ENCODE results near the gene PTPN20.

PTPN20 gene

DNA sequence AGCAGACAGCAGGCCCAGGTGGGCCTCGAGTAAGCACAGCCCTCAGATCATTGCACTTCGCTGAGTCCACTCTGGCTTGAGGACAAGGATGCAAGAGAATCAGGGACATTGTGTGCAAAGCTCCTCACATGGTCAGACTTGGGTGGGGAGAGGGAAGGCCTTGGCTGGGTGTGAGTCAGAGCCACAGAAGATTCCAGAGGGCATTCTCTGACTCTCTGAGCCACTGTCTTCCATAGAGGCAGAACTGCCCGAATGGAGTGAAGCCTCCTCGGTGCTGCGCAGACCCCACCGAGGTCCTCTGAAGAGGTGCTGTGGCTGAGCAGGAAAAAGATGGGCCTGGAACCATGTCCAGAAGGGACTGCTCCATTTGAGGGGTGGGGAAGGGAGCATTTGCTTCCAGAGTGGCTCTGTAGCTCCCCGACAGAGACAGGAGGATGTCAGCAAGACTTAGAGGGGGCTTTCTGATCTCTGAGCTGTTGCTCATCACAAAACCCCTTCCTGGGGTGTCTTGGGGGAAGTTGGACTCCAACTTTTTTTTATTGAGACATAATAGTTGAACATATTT, 120.8 kb downstream of the PTPN20 start:
- Mint-ChIP-seq H3K36me3 (ENCODE audit: low read depth) (no peaks in the 10 kb centered on the region), H3K9me3 (no peaks in the 10 kb centered on the region), H3K27ac (no peak overlapping the region), H3K4me1 (ENCODE audit: low read depth) (no peaks in the 10 kb centered on the region), H3K4me3 (no peak overlapping the region), H3K27me3 (ENCODE audit: low read depth) (no peaks in the 10 kb centered on the region)

DNA sequence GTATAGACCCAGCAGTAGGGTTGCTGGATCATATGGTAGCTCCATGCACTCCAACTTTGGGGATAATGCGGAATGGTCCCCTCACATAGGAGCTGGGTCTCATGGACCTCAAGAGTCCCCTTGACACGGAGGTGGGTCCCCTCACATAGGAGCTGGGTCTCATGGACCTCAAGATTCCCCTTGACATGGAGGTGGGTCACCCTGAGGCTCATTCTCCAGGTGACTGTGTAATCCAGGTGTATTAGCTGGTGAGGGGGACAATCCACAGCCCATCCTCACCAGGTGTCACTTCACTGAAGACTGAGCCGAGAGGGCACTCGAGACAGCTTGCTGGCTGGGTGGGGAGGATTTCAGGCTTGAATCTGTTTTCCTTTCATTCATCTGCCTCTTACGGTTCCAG, 121.9 kb downstream of the PTPN20 start:
- Mint-ChIP-seq H3K9me3 (no peaks in the 10 kb centered on the region), H3K4me1 (ENCODE audit: low read depth) (no peaks in the 10 kb centered on the region), H3K27me3 (ENCODE audit: low read depth) (no peaks in the 10 kb centered on the region), H3K4me3 (no peak overlapping the region), H3K27ac (no peak overlapping the region), H3K36me3 (ENCODE audit: low read depth) (no peaks in the 10 kb centered on the region)

DNA sequence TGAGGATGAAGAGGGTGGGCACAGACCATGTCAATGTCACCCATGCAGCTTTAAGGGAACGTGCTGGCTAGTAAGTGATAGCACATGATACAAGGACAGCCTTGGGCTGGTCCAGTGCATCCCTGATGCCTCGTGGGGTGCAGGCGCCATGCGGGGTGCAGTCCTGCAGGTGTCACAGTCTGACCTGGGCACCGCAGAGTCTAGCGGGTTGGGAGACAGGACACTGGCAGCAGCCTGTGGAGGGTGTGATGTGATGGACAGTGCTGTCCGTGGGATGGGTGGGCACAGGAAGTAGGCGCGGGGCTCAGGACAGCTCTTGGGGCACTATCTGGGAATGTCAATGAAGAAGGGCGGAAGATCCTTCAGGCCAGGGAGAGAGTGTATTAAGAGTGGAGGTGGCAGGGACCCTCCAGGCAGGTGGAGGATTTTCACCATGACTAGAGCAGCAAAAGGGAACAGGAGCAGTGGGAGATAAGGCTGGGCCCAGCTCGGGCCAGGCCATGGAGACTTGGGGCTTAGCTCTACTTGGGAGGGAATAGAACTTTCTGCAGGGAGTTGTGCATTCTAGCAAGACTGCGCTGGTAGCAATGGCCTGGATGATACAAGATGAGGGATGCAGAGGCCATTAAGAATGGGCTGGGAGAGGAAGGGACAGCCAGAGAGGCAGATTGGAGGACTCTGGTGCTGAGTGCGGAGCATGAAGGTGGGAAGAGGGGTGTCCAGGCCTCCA, 122.5 kb downstream of the PTPN20 start:
- no peak overlapping the region for H3K27ac Mint-ChIP-seq
- H3K27me3 Mint-ChIP-seq (ENCODE audit: low read depth) = no peaks in the 10 kb centered on the region
- no peaks in the 10 kb centered on the region for H3K36me3 Mint-ChIP-seq (ENCODE audit: low read depth)
- H3K9me3 Mint-ChIP-seq = no peaks in the 10 kb centered on the region
- H3K4me3 Mint-ChIP-seq = no peak overlapping the region
- no peaks in the 10 kb centered on the region for H3K4me1 Mint-ChIP-seq (ENCODE audit: low read depth)

DNA sequence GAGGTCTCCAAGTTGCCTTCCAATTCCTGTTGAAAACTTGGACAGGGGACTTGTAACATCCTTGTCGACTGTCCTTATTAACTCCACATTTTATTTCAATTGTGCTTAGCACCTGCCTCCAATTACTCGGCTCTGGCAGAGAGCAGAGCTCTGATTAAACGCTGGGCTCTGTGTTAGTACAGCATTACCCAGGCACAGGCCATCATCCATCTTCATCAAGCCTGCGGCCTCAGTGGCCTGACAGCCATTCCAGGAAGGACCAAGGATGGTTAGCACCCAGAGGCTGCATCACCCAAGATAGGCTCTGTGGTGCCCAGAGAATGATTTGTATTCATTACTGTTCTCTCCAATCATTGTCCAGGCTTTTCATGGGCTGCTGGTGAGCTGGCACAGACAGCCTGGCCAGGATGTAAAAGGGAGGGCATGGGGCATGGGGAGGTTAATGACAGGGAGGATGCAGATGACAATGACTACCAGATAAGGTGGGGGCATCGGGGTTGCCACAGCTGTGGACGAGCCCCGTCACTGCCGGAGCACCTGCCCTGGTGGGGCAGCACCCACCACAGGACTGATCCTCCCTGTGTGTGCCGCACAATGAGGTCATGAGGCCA, 123.3 kb downstream of the PTPN20 start:
- Mint-ChIP-seq H3K4me1 (ENCODE audit: low read depth) (no peaks in the 10 kb centered on the region), H3K27ac (no peak overlapping the region), H3K9me3 (no peaks in the 10 kb centered on the region), H3K27me3 (ENCODE audit: low read depth) (no peaks in the 10 kb centered on the region), H3K4me3 (no peak overlapping the region), H3K36me3 (ENCODE audit: low read depth) (no peaks in the 10 kb centered on the region)

DNA sequence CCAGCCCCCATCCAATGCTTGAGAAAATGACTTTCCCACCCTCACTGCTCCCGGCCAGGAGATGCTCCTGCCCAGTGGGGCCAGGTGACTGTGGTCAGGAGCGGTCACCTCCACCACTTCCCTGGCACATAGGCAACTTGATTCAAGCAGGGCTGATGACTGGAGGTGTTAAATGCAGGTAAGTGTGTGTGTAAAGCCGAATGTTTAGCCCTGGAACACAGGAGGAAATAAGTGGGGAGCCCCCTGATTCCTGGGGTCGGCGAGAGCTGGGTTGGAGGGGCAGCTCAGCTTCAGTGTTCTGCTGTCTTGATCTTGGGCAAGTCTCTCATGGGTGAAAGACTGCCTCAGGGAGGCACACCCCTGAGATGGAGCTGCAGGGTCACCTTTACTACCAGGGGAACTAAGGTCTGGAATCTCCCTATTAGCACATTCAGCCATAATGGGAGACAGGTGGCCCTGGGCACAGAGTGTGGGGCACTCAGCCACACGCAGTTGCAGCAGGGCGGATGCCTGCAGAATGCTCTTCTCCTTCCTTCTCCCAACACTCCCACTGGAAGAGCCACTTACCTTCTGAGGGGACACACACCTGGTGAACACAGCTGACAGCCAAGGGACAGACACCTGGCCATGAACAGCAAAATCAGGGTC, 124.1 kb downstream of the PTPN20 start:
- no peaks in the 10 kb centered on the region for H3K4me1 Mint-ChIP-seq (ENCODE audit: low read depth)
- H3K27me3 Mint-ChIP-seq (ENCODE audit: low read depth) = no peaks in the 10 kb centered on the region
- no peaks in the 10 kb centered on the region for H3K36me3 Mint-ChIP-seq (ENCODE audit: low read depth)
- H3K9me3 Mint-ChIP-seq = no peaks in the 10 kb centered on the region
- no peak overlapping the region for H3K27ac Mint-ChIP-seq
- no peak overlapping the region for H3K4me3 Mint-ChIP-seq

DNA sequence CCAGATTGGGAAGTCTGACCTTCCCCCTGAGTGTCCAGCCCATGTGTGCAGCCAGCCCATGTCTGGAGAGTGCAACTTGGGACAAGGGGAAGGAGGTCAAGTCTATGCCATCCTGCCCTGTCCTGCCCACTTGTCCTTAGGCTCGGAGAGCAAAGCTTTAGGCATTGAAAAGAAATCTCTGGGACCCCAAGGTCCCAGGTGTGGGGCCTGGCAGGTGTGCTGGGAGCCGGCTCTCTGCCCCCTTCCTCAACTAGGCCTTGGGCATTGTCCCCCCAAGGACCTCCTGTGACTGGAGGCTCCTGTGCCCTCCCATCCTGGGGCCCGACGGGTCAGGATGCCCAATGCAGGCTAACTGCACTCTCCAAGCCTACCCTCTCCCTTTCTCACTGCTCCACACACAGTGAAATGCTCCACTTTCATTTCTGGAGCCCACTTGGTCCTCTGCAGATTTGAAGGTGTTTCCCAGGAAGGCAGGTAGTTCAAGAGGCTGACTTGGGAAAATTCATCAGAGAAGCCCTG, 124.7 kb downstream of the PTPN20 start:
- Mint-ChIP-seq H3K4me3 (no peak overlapping the region), H3K9me3 (no peaks in the 10 kb centered on the region), H3K4me1 (ENCODE audit: low read depth) (no peaks in the 10 kb centered on the region), H3K27ac (peak overlapping the region; percentile 33), H3K27me3 (ENCODE audit: low read depth) (no peaks in the 10 kb centered on the region), H3K36me3 (ENCODE audit: low read depth) (no peaks in the 10 kb centered on the region)

DNA sequence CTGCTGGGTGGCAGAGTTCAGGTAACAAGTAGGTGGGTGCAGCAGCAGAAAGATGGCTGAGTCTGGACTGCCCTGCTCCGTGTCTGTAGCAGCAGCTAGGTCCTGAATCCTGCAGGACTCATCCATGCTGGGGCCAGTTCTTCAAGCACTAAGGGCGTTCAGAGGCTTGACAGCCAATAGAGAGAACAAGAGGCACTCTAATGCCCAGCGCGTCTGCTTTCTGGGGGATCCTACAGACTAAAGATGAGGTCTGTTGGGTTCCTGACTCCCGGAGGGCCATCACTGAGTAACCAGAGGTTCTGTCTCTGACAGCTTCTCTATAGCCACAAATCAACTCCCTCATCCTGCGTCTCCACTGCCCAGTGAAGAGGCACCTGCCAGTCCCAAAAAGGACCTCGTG, 125.5 kb downstream of the PTPN20 start:
- H3K36me3 Mint-ChIP-seq (ENCODE audit: low read depth) = no peaks in the 10 kb centered on the region
- H3K27me3 Mint-ChIP-seq (ENCODE audit: low read depth) = no peaks in the 10 kb centered on the region
- H3K4me3 Mint-ChIP-seq = no peak overlapping the region
- no peaks in the 10 kb centered on the region for H3K9me3 Mint-ChIP-seq
- H3K4me1 Mint-ChIP-seq (ENCODE audit: low read depth) = no peaks in the 10 kb centered on the region
- no peak overlapping the region for H3K27ac Mint-ChIP-seq

DNA sequence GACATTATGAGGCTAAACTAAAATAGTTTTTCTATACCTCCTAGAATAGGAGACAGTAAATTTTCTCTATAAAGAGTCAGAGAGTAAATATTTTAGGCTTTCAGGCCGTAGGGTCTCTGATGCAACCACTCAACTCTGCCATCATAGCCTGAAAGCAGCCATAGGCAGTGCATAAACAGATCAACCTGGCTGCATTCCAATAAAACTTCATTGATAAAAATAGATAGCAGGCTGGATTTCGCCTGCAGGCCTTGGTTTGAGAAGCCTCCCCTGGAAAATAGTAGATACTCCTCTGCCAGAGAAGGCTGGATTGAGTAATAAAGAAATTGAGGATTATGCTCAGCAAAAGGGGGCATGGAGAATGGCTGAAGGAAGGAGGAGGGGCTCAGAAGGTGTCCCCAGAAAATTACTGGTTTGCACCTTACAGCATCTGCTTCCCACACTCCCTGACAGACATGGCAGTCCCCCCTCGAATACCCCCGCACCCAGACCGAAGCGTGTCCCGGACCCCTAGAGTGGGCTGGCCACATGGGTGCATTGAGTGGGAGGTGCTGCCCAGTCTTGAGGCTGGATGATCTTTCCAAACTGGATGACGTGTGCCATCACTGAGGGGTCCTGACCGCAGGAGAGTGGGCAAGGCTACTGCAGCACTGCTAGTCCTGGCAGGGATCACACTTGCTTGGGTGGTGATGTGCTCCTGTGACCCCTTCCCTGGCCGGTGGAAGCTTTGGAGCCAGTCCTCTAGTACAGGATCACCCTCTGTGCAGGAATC, 126.6 kb downstream of the PTPN20 start:
- H3K9me3 Mint-ChIP-seq = no peaks in the 10 kb centered on the region
- H3K4me1 Mint-ChIP-seq (ENCODE audit: low read depth) = no peaks in the 10 kb centered on the region
- H3K4me3 Mint-ChIP-seq = no peak overlapping the region
- no peak overlapping the region for H3K27ac Mint-ChIP-seq
- H3K36me3 Mint-ChIP-seq (ENCODE audit: low read depth) = no peaks in the 10 kb centered on the region
- no peaks in the 10 kb centered on the region for H3K27me3 Mint-ChIP-seq (ENCODE audit: low read depth)

DNA sequence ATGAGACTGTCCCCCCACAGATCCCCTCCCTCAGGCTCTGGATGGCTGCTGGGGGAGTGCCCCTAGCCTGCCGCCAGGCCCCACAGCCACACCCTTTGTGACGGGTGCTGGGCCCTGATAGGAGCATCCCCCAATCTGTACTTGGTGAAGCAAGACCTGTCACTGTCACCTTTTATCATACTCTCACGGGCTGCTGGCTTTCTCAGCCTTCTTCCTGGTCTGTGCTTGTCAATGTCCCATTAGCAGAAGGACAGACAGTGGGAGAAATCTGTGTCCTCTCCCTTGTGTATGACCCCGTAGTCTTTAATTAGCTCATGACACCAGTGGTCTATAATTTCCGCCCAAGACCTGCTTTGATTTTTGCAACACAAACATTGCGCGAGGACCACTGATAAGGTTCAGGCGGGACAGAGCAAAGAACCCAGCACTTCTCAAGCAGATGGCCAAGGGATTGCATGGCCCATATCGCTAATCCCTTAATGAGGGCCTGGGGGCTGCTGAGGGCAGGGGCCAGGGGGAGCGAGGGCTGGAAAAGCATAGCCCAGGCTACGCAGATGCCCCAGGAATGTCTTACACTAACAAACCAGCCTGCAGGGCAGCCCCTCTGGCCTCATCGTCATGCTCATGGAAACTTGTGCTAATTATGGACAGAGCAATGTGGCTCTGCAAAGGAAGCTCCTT, 127.8 kb downstream of the PTPN20 start:
- Mint-ChIP-seq H3K4me3 (no peak overlapping the region), H3K4me1 (ENCODE audit: low read depth) (no peaks in the 10 kb centered on the region), H3K9me3 (no peaks in the 10 kb centered on the region), H3K36me3 (ENCODE audit: low read depth) (no peaks in the 10 kb centered on the region), H3K27me3 (ENCODE audit: low read depth) (no peaks in the 10 kb centered on the region), H3K27ac (no peak overlapping the region)

DNA sequence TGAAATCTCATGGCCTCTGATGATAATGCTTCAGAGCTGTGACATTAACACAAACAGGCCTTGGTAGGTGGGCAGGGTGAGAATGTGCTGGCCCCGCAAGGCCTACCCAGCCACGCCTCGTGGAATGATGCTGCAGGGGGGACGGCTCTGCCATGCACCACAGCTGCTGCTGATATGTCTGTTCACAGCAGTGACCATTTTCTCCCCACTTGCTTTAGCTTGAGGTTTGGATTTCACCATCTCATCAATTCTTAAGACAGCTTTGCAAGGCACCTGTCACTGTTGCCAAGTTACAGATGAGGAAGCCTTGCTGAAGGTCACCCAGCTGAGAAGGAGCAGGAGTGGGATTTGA, 128.3 kb downstream of the PTPN20 start:
- Mint-ChIP-seq H3K9me3 (no peaks in the 10 kb centered on the region), H3K27me3 (ENCODE audit: low read depth) (no peaks in the 10 kb centered on the region), H3K4me3 (no peak overlapping the region), H3K36me3 (ENCODE audit: low read depth) (no peaks in the 10 kb centered on the region), H3K27ac (no peak overlapping the region), H3K4me1 (ENCODE audit: low read depth) (no peaks in the 10 kb centered on the region)

DNA sequence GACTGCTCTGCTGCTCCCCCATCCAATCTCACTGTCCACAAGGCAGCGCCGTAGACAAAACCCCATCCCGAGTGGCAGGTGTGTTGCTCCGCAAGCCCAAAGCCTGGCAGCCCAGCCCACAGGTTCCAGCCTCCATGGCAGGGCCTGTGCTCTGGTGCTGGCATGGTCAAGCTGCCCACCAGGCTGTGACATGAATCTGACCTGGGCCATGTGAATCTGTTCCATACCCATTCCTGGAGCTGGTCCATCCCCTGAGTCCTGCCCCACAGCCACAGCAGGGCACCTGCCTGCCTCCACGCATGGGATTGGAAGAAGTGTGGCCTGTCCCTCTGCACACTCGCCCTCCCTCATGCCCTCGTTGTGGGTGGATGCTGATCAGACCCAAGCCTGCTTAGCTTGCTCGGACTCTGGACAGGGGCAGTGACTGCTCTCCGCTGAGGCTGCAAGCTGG, 128.8 kb downstream of the PTPN20 start:
- Mint-ChIP-seq H3K4me3 (no peak overlapping the region), H3K9me3 (no peaks in the 10 kb centered on the region), H3K36me3 (ENCODE audit: low read depth) (no peaks in the 10 kb centered on the region), H3K27me3 (ENCODE audit: low read depth) (no peaks in the 10 kb centered on the region), H3K4me1 (ENCODE audit: low read depth) (no peaks in the 10 kb centered on the region), H3K27ac (no peak overlapping the region)

DNA sequence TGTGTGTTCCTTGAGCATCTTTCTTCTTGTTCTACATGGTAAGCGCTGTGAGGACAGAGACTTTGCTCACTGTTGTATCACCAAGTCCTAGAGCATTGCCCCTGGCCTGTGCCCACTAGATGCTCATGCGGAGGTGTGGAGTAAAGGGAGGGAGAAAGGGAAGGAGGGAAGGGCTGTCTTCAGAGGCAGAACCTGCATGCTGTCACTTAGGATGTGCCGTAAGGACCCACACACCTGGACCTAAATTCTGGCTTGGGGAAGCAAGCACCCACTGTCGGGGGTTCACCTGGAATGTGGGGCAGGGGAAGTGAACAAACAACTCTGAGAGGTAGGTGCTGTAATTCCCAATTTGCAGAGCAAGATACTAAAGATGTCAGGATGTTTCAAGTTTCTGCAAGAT, 129.5 kb downstream of the PTPN20 start:
- no peaks in the 10 kb centered on the region for H3K9me3 Mint-ChIP-seq
- no peak overlapping the region for H3K4me3 Mint-ChIP-seq
- no peaks in the 10 kb centered on the region for H3K27me3 Mint-ChIP-seq (ENCODE audit: low read depth)
- no peaks in the 10 kb centered on the region for H3K4me1 Mint-ChIP-seq (ENCODE audit: low read depth)
- H3K36me3 Mint-ChIP-seq (ENCODE audit: low read depth) = no peaks in the 10 kb centered on the region
- H3K27ac Mint-ChIP-seq = no peak overlapping the region

DNA sequence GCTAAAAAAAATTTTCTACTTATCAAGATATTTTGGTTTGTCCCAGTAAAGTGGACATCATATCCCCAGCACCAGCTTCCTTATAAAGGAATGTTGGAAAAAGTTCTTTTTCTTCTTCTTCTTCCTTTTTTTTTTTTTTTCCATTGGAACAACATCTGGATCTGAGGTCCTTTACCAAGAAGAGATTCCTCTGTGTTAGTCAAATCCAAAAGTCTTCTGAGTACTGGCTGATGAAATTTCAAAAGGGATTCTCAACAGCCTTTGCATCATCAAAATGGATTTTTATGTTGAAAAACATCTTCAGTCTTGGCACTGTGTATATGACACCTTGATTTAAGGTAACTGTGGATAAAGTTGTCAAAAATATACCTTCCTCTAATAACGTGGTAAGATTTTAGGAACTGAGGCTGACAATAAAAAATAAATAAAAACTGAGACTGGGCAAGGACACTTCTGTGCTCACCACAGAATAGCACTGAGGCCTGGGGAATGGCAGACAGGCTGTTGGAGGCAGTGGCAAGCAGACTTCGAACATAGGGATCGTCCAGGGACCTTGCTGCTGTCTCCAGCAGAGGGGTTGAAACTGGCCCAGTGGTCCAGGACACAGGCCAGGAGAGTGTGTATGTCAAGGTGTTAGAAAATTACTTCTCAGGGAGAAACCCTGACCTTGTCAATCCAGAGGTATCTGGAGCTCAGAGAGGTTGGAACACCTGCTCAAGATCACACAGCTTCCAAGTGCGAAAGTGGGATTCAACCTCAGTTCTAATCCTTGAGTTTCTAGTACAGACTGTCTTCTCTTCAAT, 130.4 kb downstream of the PTPN20 start:
- no peak overlapping the region for H3K27ac Mint-ChIP-seq
- H3K4me1 Mint-ChIP-seq (ENCODE audit: low read depth) = no peaks in the 10 kb centered on the region
- no peaks in the 10 kb centered on the region for H3K36me3 Mint-ChIP-seq (ENCODE audit: low read depth)
- no peaks in the 10 kb centered on the region for H3K27me3 Mint-ChIP-seq (ENCODE audit: low read depth)
- no peaks in the 10 kb centered on the region for H3K9me3 Mint-ChIP-seq
- H3K4me3 Mint-ChIP-seq = no peak overlapping the region

Measured in T-helper 1 cell treated with Interleukin-12 subunit alpha and Interleukin-12 subunit beta and Interleukin-4 antibody, amounts not matched to agents 30 μg/mL and 1 μg/mL, for 36 hours (primary cell).